Activated CD8-positive, alpha-beta memory T cell treated with anti-CD3 and anti-CD28 coated beads for 36 hours (primary cell): ENCODE data around the gene NDUFS5. TPM values are rescaled to one million over a fixed set of nuclear protein-coding genes. Genes with fewer than 3 reads are reported as not detected.
"Not testable (repeated sequence)": the region's sequence is repeated elsewhere in the genome, so short reads cannot be mapped to it uniquely, and the experiment has no call there.

Experiments
- CTCF ChIA-PET: fragments of 350-600 bp; sonication (Branson Sonifier 250); formaldehyde crosslinking; loops from one replicate; lab custom pipeline; 2021; ENCODE audit warnings: antibody characterized with exemption; lab: Charles Lee
- POLR2A ChIA-PET: fragments of 350-600 bp; sonication (Branson Sonifier 250); formaldehyde crosslinking; loops from one replicate; lab custom pipeline; 2021; ENCODE audit warnings: antibody characterized with exemption; lab: Charles Lee
- total RNA-seq, 2 experiments: library from RNA; stranded (reverse); gene quantifications; one replicate each; pipeline ENCODE4 v1.2.3, GENCODE V29; 2021

NDUFS5 gene
- total RNA-seq, 2 experiments from 2014 or later, result 181 to 188 TPM

- POLR2A ChIA-PET, result interaction anchor here (2.5 kb wide), 1 partner anchor 22 kb away, joined by 9 read pairs; the partner anchor contains the start of gene NDUFS5
- CTCF ChIA-PET, result no interaction called here
Measured at GRCh38 chr1:39003794-39004193, 22.4 kb upstream of the NDUFS5 start.

- ChIA-PET POLR2A (no interaction called here), CTCF (interaction anchor here (1.8 kb wide), 1 partner anchor 19 kb away, joined by 8 read pairs; no protein-coding TSS in a partner anchor)
Measured at GRCh38 chr1:39006287-39006686, 19.9 kb upstream of the NDUFS5 start.

- ChIA-PET CTCF (interaction anchor here (1.8 kb wide), 1 partner anchor 18 kb away, joined by 8 read pairs; no protein-coding TSS in a partner anchor), POLR2A (interaction anchor here (1.8 kb wide), 1 partner anchor 19 kb away, joined by 6 read pairs; the partner anchor contains the start of gene NDUFS5)
Measured at GRCh38 chr1:39006726-39007645, 19.2 kb upstream of the NDUFS5 start.

GRCh38 chr1:39014956-39015355 is 11.2 kb upstream of the NDUFS5 start:
- POLR2A ChIA-PET, CTCF ChIA-PET: not testable (repeated sequence)

GRCh38 chr1:39016604-39017171 is 9.5 kb upstream of the NDUFS5 start:
- CTCF ChIA-PET, result no interaction called here
- POLR2A ChIA-PET, result no interaction called here

GRCh38 chr1:39017266-39017665 is 8.9 kb upstream of the NDUFS5 start:
- ChIA-PET CTCF (no interaction called here), POLR2A (no interaction called here)

GRCh38 chr1:39020494-39020893 is 5.7 kb upstream of the NDUFS5 start:
- CTCF ChIA-PET, POLR2A ChIA-PET: not testable (repeated sequence)

GRCh38 chr1:39021426-39021825 is 4.7 kb upstream of the NDUFS5 start:
- ChIA-PET POLR2A (no interaction called here), CTCF (interaction anchor here (0.5 kb wide), 1 partner anchor 119 kb away, joined by 3 read pairs; no protein-coding TSS in a partner anchor)

GRCh38 chr1:39023140-39023539 is 3.0 kb upstream of the NDUFS5 start:
- ChIA-PET CTCF (interaction anchor here (0.6 to 0.7 kb wide), 2 partner anchors 16 to 198 kb away, joined by 3 to 5 read pairs; no protein-coding TSS in a partner anchor), POLR2A (no interaction called here)

GRCh38 chr1:39026866-39027507 is 837 bp downstream of the NDUFS5 start:
- CTCF ChIA-PET, result interaction anchor here (0.7 to 1.2 kb wide), 2 partner anchors 35 to 924 kb away, joined by 3 read pairs; no protein-coding TSS in a partner anchor

GRCh38 chr1:39034114-39034654 is 8.0 kb downstream of the NDUFS5 start:
- ChIA-PET POLR2A (no interaction called here), CTCF (no interaction called here)

More at GRCh38 chr1:39026866-39027507, 837 bp downstream of the NDUFS5 start:
- POLR2A ChIA-PET, result interaction anchor here (0.6 to 2.2 kb wide), 9 partner anchors 19 to 277 kb away, joined by 3 to 10 read pairs (median 6); partner anchors contain the start of gene RRAGC

- POLR2A ChIA-PET, result no interaction called here
- CTCF ChIA-PET, result no interaction called here
Measured at GRCh38 chr1:39036678-39037077, 10.5 kb downstream of the NDUFS5 start.

GRCh38 chr1:39043513-39043912 is 17.4 kb downstream of the NDUFS5 start:
- ChIA-PET CTCF (interaction anchor here (0.6 kb wide), 1 partner anchor 126 kb away, joined by 3 read pairs; no protein-coding TSS in a partner anchor), POLR2A (no interaction called here)

- POLR2A ChIA-PET, result no interaction called here
- CTCF ChIA-PET, result no interaction called here
Measured at GRCh38 chr1:39044762-39045161, 18.6 kb downstream of the NDUFS5 start.

GRCh38 chr1:39045231-39045630 is 19.1 kb downstream of the NDUFS5 start:
- CTCF ChIA-PET, result no interaction called here

GRCh38 chr1:39046613-39047210 is 20.6 kb downstream of the NDUFS5 start:
- CTCF ChIA-PET, result interaction anchor here (1.7 kb wide), 1 partner anchor 45 kb away, joined by 5 read pairs; no protein-coding TSS in a partner anchor
- POLR2A ChIA-PET, result no interaction called here

More at GRCh38 chr1:39045231-39045630, 19.1 kb downstream of the NDUFS5 start:
- POLR2A ChIA-PET, result no interaction called here

GRCh38 chr1:39047374-39048229 is 21.5 kb downstream of the NDUFS5 start:
- ChIA-PET CTCF (interaction anchor here (1.7 kb wide), 1 partner anchor 44 kb away, joined by 5 read pairs; no protein-coding TSS in a partner anchor), POLR2A (interaction anchor here (0.5 kb wide), 1 partner anchor 556 kb away, joined by 3 read pairs; no protein-coding TSS in a partner anchor)
